Measurements from ENCODE around the gene DMRTA2. TPM values are rescaled to one million over a fixed set of nuclear protein-coding genes. Genes with fewer than 3 reads are reported as not detected.
A peak's percentile ranks its signal among the peaks of the same experiment; 100 is the strongest.

Gene DMRTA2
- total and polyA plus RNA-seq, 2 of the 4 experiments (the other 2 are of a cell fraction) = 0.02 TPM; not detected in 1

DNA sequence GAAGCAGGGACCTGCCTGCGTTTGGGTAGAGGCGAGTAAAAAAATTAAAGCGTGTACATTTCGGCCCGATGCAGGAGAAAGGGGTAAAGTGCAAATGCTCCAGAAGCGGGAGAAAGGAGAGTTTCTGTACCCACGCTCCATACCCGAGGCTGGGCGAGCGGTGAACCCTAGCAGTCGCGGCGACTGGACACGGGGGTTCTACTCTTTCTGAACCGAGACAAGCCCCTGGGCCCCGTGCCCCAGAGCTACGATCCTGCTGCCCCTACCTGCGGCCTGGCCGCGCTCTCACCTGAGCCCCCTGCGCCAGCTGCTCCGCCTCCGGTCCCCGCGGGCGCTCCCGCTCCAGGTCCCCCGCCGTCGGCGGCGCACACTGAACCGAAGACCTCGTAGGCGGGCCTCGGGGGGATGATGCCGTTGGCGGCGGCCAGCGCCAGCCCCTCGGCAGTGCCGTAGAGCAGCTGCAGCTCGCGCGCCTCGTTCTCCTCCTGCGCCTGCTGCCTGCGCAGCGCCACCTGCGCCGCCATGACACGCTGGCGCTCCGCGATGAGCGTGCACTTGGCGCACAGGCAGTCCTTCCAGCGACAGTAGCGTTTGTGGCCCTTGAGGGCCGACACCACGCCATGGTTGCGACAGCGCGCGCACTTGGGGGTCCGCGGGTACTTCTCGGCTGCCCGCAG, 2.4 kb downstream of the DMRTA2 start:
- ChIA-PET POLR2A (ENCODE audit: unreplicated experiment) (no interaction called here), CTCF (no interaction called here)
- Histone ChIP-seq H3K9ac (ENCODE audit: low read depth, low read length) (no peak overlapping the region), H2AFZ (replicated peaks; ENCODE audit: low read length, poor library complexity) (peak overlapping the region; percentile 65), H2BK5ac (ENCODE audit: low read depth, low read length, poor library complexity, severe bottlenecking) (no peak overlapping the region), H4K8ac (ENCODE audit: low read depth in 2 of 2, low read length in 2 of 2) (no peak overlapping the region), H3K23ac (ENCODE audit: low read depth, low read length) (no peak overlapping the region), H3K4me3 (ENCODE audit: insufficient read depth, low read depth, low read length) (no peak overlapping the region), H3K79me1 (ENCODE audit: low read depth in 1 of 2, low read length in 2 of 2) (no peaks in the 10 kb centered on the region), H2BK15ac (ENCODE audit: low read depth, low read length) (no peak overlapping the region), H4K5ac (ENCODE audit: low read depth, low read length) (no peak overlapping the region), H2AK9ac (replicated peaks; ENCODE audit: low read depth, low read length, poor library complexity) (no peak overlapping the region), H3K4me2 (ENCODE audit: low read depth, low read length) (no peak overlapping the region), H3K4ac (ENCODE audit: low read depth, low read length) (no peak overlapping the region), H3K27me3 (ENCODE audit: control insufficient read depth, insufficient read depth, low read length) (peaks cover 98% of the 10 kb centered on the region), H4K20me1 (ENCODE audit: insufficient read depth, low read length) (0 out of 2 replicates have a peak, but pooled peaks cover 8% of the 10 kb centered on the region), H3K9me3 (ENCODE audit: control insufficient read depth, insufficient read depth, low read length) (peaks cover 8% of the 10 kb centered on the region; the same call in 1 of the 2 replicates), H3K9me1 (ENCODE audit: insufficient read depth, low read length) (peaks cover 2% of the 10 kb centered on the region; the same call in 1 of the 2 replicates), H3K27ac (ENCODE audit: insufficient read depth, low read length) (no peak overlapping the region), H2BK120ac (ENCODE audit: low read depth, low read length) (no peak overlapping the region), H4K91ac (ENCODE audit: insufficient read depth, low read depth, low read length) (no peak overlapping the region), H3K56ac (ENCODE audit: extremely low read depth, insufficient read depth, low read length) (no peak overlapping the region), H3K18ac (ENCODE audit: low read depth, low read length) (no peak overlapping the region), H3K4me1 (ENCODE audit: control insufficient read depth, insufficient read depth, low read length) (peaks cover 2% of the 10 kb centered on the region; the same call in 1 of the 2 replicates), H2BK20ac (ENCODE audit: low read depth, low read length) (no peak overlapping the region), H2AK5ac (ENCODE audit: low read depth, low read length) (no peak overlapping the region), H3K36me3 (ENCODE audit: control insufficient read depth, insufficient read depth, low read length) (no peaks in the 10 kb centered on the region), H3K14ac (replicated peaks; ENCODE audit: low read depth, low read length) (no peak overlapping the region)
- in situ Hi-C loops (cut with MboI; ENCODE audit: low sequenced_read_pairs) (no loop called here), intact Hi-C loops (cut with micrococcal nuclease) (no loop called here), dilution Hi-C loops (cut with HindIII; ENCODE audit: low sequenced_read_pairs, unreplicated experiment) (no loop called here)
- ATAC-seq (ENCODE audit: low read depth) = no peak
- BruUV-seq (replicated peaks) = no TSS peak
- WGBS, 2 experiments (ENCODE audit: extremely low coverage in 2 of 2, insufficient read length in 1 of 2) = 0% methylated on average over 33 of the region's 69 CpGs; no CpG with 5 or more reads in 1 of the 2 experiments
- DNase-seq = no peak
- TF ChIP-seq FOS (IDR thresholded peaks at IDR 0.05; ENCODE audit: low read depth, low read length) = no peak

Measured in IMR-90 (cell line).